SK-N-SH treated with all-trans-retinoic acid at 6 μM for 48 hours (cell line): Measurements from ENCODE around the gene PTRHD1.
A peak's percentile ranks its signal among the peaks of the same experiment; 100 is the strongest.

Experiments used
- ATAC-seq: fragments of 200-7000 bp; cut with Tn5 transposase; 3 replicates; pipeline ENCODE4 v1.9.1; 2020; ENCODE audit warnings: mild to moderate bottlenecking, moderate library complexity
- ARNTL ChIP-seq: fragments of 450-650 bp; formaldehyde crosslinking; IDR thresholded peaks from 2 replicates; pipeline ENCODE4 v1.5.0; 2020; ENCODE audit warnings: low read depth, mild to moderate bottlenecking, moderate library complexity, borderline replicate concordance
- BACH2 ChIP-seq: fragments of 250-450 bp; sonication (Bioruptor Pico); IDR thresholded peaks from 2 replicates; pipeline ENCODE4 v1.9.0; 2021; ENCODE audit warnings: mild to moderate bottlenecking, borderline replicate concordance
- CSDC2 ChIP-seq: fragments of 250-450 bp; sonication (Bioruptor Pico); IDR thresholded peaks from 2 replicates; pipeline ENCODE4 v1.5.0; 2020; ENCODE audit warnings: mild to moderate bottlenecking, moderate library complexity
- CSRNP3 ChIP-seq: fragments of 250-450 bp; sonication (Bioruptor Pico); IDR thresholded peaks from 2 replicates; pipeline ENCODE4 v1.5.1; 2021; ENCODE audit warnings: mild to moderate bottlenecking, moderate library complexity
- ESRRG ChIP-seq: fragments of 250-450 bp; sonication (Bioruptor Pico); IDR thresholded peaks from 2 replicates; pipeline ENCODE4 v1.6.1; 2021; ENCODE audit warnings: mild to moderate bottlenecking
- GLIS3 ChIP-seq: fragments of 250-450 bp; sonication (Bioruptor Pico); IDR thresholded peaks from 2 replicates; pipeline ENCODE4 v1.5.0; 2020; ENCODE audit warnings: mild to moderate bottlenecking, moderate library complexity
- ISL1 ChIP-seq: fragments of 250-450 bp; sonication (Bioruptor Pico); IDR thresholded peaks from 2 replicates; pipeline ENCODE4 v2.1.2; 2022; ENCODE audit warnings: mild to moderate bottlenecking, moderate library complexity
- OSR1 ChIP-seq: fragments of 250-450 bp; sonication (Bioruptor Pico); IDR thresholded peaks from 2 replicates; pipeline ENCODE4 v1.8.0; 2022; ENCODE audit warnings: moderate library complexity, mild to moderate bottlenecking, inconsistent platforms
- PATZ1 ChIP-seq: fragments of 250-450 bp; sonication (Bioruptor Pico); IDR thresholded peaks from 2 replicates; pipeline ENCODE4 v1.8.0; 2020; ENCODE audit warnings: mild to moderate bottlenecking, moderate library complexity, borderline replicate concordance
- PPARA ChIP-seq: fragments of 250-450 bp; sonication (Bioruptor Pico); IDR thresholded peaks from 2 replicates; pipeline ENCODE4 v1.5.0; 2020; ENCODE audit warnings: mild to moderate bottlenecking, borderline replicate concordance
- RARB ChIP-seq: fragments of 250-450 bp; sonication (Bioruptor Pico); IDR thresholded peaks from 2 replicates; pipeline ENCODE4 v1.8.0; 2021; ENCODE audit warnings: mild to moderate bottlenecking, moderate library complexity
- SNAI2 ChIP-seq: fragments of 250-450 bp; sonication (Bioruptor Pico); IDR thresholded peaks from 2 replicates; pipeline ENCODE4 v1.5.0; 2020; ENCODE audit warnings: mild to moderate bottlenecking, moderate library complexity
- TCF4 ChIP-seq: fragments of 250-450 bp; sonication (Bioruptor Pico); IDR thresholded peaks from 2 replicates; pipeline ENCODE4 v1.8.0; 2021; ENCODE audit warnings: mild to moderate bottlenecking, moderate library complexity, borderline replicate concordance
- TOX ChIP-seq: fragments of 250-450 bp; sonication (Bioruptor Pico); IDR thresholded peaks from 2 replicates; pipeline ENCODE4 v1.8.0; 2021; ENCODE audit warnings: mild to moderate bottlenecking, moderate library complexity, borderline replicate concordance
- ZC3H10 ChIP-seq: fragments of 250-450 bp; sonication (Bioruptor Pico); IDR thresholded peaks from 2 replicates; pipeline ENCODE4 v1.5.1; 2021; ENCODE audit warnings: mild to moderate bottlenecking, moderate library complexity
- ZFP3 ChIP-seq: fragments of 250-450 bp; sonication (Bioruptor Pico); IDR thresholded peaks from 2 replicates; pipeline ENCODE4 v1.5.0; 2020; ENCODE audit warnings: mild to moderate bottlenecking, moderate library complexity
- ZFP30 ChIP-seq: fragments of 450-650 bp; formaldehyde crosslinking; IDR thresholded peaks from 2 replicates; pipeline ENCODE4 v1.5.0; 2022; ENCODE audit warnings: mild to moderate bottlenecking, moderate library complexity
- ZNF565 ChIP-seq: fragments of 450-650 bp; formaldehyde crosslinking; conservative IDR thresholded peaks from 2 replicates; pipeline ENCODE4 v1.5.0; 2020; ENCODE audit warnings: low read depth, mild to moderate bottlenecking, moderate library complexity
- ZNF70 ChIP-seq: fragments of 450-650 bp; formaldehyde crosslinking; IDR thresholded peaks from 2 replicates; pipeline ENCODE4 v1.5.0; 2020; ENCODE audit warnings: mild to moderate bottlenecking, moderate library complexity
- ZNF8 ChIP-seq: fragments of 450-650 bp; formaldehyde crosslinking; IDR thresholded peaks from 2 replicates; pipeline ENCODE4 v1.5.0; 2020; ENCODE audit warnings: mild to moderate bottlenecking, moderate library complexity
- TF ChIP-seq, protein P1 (sequence below): fragments of 250-450 bp; sonication (Bioruptor Pico); IDR thresholded peaks from 2 replicates; pipeline ENCODE4 v1.5.0; 2020; ENCODE audit warnings: mild to moderate bottlenecking, moderate library complexity
- TF ChIP-seq, protein P2 (sequence below): fragments of 250-450 bp; sonication (Bioruptor Pico); IDR thresholded peaks from 2 replicates; pipeline ENCODE4 v1.8.0; 2021; ENCODE audit warnings: low read depth, mild to moderate bottlenecking, moderate library complexity, borderline replicate concordance

PTRHD1 gene

DNA sequence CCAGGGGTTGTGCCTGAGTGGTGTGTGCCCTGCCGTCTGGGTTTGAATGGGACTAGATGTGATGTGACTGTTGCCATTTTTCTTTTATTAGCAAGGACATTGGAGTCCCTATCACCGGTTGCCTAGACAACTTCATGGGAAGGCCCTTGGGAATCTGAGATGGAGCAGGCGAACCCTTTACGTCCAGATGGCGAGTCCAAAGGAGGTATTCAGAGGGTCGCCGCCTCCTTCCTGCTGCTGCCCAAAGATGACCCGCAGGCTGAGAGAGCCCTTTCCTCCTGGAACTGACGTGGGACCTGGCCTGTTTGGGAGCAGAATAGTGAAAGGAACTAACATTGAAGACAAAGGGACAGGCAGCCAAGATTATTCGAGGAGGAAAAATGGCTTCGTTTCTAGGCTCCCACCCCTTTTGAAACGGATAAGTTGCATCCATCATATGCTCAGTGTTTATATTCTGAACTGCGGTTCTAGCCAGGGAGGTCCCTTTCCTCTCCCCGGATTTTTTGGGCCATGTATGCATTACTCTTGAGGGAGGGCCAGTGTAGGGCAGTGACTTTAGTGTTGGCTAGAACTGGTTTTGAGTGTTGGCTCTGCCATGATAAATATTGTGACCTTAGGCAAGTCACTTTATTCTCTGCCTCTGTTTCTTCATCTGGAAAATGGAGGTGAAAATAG lies 707 bp upstream of the PTRHD1 start (continued):
- no peak for TF ChIP-seq PATZ1
- TF ChIP-seq ZNF8 (CRISPR knock-in tag), result no peak

DNA sequence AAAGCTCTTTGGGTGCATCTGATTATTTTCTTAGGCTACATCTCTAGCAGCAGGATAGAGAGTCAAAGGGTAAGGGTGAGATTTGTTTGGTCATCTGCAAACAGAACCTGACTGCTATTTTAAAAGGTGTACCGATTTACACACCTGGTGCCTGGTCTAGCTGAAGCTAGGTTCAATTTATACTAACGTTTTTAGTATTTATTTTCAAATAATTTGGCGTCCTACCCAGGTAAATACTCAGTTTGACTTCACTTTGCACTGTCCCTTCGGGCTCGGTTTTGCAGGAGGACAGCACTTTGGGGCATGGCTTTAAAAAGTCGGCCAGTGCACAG lies 683 bp downstream of the PTRHD1 start:
- ATAC-seq, result no peak
- TF ChIP-seq ZNF8 (CRISPR knock-in tag) (no peak), ISL1 (CRISPR knock-in tag) (no peak), PPARA (no peak), OSR1 (no peak), TCF4 (CRISPR knock-in tag) (peak; percentile 35; the same call in 1 of the 2 replicates)

GRCh38 chr2:24791452-24791851 lies 1.7 kb downstream of the PTRHD1 start:
- ATAC-seq, result no peak
- TF ChIP-seq ISL1 (CRISPR knock-in tag) (no peak), TCF4 (CRISPR knock-in tag) (no peak), TOX (CRISPR knock-in tag) (no peak), ZC3H10 (CRISPR knock-in tag) (no peak), CSDC2 (CRISPR knock-in tag) (no peak), CSRNP3 (no peak), RARB (CRISPR knock-in tag) (no peak), BACH2 (CRISPR knock-in tag) (no peak), ZFP30 (CRISPR knock-in tag) (no peak), ZFP3 (CRISPR knock-in tag) (no peak), ESRRG (CRISPR knock-in tag) (no peak), GLIS3 (CRISPR knock-in tag) (no peak), ZNF70 (CRISPR knock-in tag) (no peak)
- TF ChIP-seq, protein P1, sequence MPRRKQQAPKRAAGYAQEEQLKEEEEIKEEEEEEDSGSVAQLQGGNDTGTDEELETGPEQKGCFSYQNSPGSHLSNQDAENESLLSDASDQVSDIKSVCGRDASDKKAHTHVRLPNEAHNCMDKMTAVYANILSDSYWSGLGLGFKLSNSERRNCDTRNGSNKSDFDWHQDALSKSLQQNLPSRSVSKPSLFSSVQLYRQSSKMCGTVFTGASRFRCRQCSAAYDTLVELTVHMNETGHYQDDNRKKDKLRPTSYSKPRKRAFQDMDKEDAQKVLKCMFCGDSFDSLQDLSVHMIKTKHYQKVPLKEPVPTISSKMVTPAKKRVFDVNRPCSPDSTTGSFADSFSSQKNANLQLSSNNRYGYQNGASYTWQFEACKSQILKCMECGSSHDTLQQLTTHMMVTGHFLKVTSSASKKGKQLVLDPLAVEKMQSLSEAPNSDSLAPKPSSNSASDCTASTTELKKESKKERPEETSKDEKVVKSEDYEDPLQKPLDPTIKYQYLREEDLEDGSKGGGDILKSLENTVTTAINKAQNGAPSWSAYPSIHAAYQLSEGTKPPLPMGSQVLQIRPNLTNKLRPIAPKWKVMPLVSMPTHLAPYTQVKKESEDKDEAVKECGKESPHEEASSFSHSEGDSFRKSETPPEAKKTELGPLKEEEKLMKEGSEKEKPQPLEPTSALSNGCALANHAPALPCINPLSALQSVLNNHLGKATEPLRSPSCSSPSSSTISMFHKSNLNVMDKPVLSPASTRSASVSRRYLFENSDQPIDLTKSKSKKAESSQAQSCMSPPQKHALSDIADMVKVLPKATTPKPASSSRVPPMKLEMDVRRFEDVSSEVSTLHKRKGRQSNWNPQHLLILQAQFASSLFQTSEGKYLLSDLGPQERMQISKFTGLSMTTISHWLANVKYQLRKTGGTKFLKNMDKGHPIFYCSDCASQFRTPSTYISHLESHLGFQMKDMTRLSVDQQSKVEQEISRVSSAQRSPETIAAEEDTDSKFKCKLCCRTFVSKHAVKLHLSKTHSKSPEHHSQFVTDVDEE (CRISPR knock-in tag), result no peak
- TF ChIP-seq, protein P2, sequence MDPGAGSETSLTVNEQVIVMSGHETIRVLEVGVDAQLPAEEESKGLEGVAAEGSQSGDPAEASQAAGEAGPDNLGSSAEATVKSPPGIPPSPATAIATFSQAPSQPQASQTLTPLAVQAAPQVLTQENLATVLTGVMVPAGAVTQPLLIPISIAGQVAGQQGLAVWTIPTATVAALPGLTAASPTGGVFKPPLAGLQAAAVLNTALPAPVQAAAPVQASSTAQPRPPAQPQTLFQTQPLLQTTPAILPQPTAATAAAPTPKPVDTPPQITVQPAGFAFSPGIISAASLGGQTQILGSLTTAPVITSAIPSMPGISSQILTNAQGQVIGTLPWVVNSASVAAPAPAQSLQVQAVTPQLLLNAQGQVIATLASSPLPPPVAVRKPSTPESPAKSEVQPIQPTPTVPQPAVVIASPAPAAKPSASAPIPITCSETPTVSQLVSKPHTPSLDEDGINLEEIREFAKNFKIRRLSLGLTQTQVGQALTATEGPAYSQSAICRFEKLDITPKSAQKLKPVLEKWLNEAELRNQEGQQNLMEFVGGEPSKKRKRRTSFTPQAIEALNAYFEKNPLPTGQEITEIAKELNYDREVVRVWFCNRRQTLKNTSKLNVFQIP (CRISPR knock-in tag), result no peak
- TF ChIP-seq, all 23 proteins: peak for 0

DNA sequence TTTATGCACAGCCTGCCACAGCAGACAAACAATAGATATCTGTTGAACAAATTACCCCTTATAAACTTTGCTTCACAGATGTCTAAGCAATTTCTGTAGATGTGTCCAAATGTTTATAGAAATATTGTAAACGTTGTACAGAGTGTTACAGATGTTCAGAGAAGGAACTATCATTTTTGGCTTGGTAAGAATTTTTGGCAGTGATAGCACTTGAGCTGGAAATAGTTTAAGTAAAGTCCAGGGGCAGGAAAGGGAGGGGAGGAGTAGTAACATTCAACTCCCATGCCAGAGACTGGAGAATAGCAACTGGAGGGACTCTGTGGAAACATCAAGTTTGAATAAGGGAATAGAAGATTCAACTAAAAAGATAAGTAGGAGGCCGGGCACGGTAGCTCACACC lies 4.4 kb downstream of the PTRHD1 start:
- ATAC-seq, result no peak
- TF ChIP-seq ARNTL (CRISPR knock-in tag), result no peak
- TF ChIP-seq ZFP3 (CRISPR knock-in tag), result no peak
- no peak for TF ChIP-seq PPARA
- TF ChIP-seq BACH2 (CRISPR knock-in tag), result no peak
- TF ChIP-seq CSRNP3, result no peak
- no peak for TF ChIP-seq RARB (CRISPR knock-in tag)
- TF ChIP-seq ZC3H10 (CRISPR knock-in tag), result no peak
- no peak for TF ChIP-seq ZNF565 (CRISPR knock-in tag)
- TF ChIP-seq ZNF70 (CRISPR knock-in tag), result no peak
- no peak for TF ChIP-seq CSDC2 (CRISPR knock-in tag)
- no peak for TF ChIP-seq TOX (CRISPR knock-in tag)
- TF ChIP-seq, protein P1 (CRISPR knock-in tag), result no peak
- no peak for TF ChIP-seq ZNF8 (CRISPR knock-in tag)
- TF ChIP-seq GLIS3 (CRISPR knock-in tag), result no peak
- TF ChIP-seq SNAI2 (CRISPR knock-in tag), result no peak
